Stomach (tissue), 9 donors: ENCODE data around the gene SHQ1. TPM values are rescaled to one million over a fixed set of nuclear protein-coding genes. Genes with fewer than 3 reads are reported as not detected.

ENCODE experiments used
- DNase-seq, 2 donors: peaks; one replicate each; pipeline versions ENCODE4 v3.0.0 to v3.0.0-alpha.2; 2013 to 2019
- H3K27ac ChIP-seq, 5 donors: fragments of 200-600 bp in 4 of 5; sonication (generic) in 4 of 5; one replicate each; pipeline ENCODE4 v1.5.1; 2013 to 2019; ENCODE audit warnings: mild to moderate bottlenecking in 1 of 5, moderate library complexity in 1 of 5
- H3K27me3 ChIP-seq, 3 donors: fragments of 200-600 bp; sonication (generic); one replicate each; pipeline ENCODE4 v1.5.1; 2017 to 2019; ENCODE audit warnings: mixed run types in 1 of 3
- H3K36me3 ChIP-seq, 4 donors: fragments of 200-600 bp; sonication (generic); 1 replicate in 3 of 4; 2 replicates in 1 of 4; pipeline ENCODE4 v1.5.1; 2016 to 2019
- H3K4me1 ChIP-seq, 4 donors: fragments of 200-600 bp; sonication (generic); one replicate each; pipeline ENCODE4 v1.5.1; 2016 to 2019
- H3K4me3 ChIP-seq, 4 donors: fragments of 200-600 bp; sonication (generic) in 3 of 4; one replicate each; pipeline ENCODE4 v1.5.1; 2016 to 2019; ENCODE audit warnings: mild to moderate bottlenecking in 1 of 4
- H3K9me3 ChIP-seq, 4 donors: fragments of 200-600 bp; sonication (generic); one replicate each; pipeline ENCODE4 v1.5.1; 2016 to 2019
- EP300 ChIP-seq: sonication (generic); formaldehyde crosslinking; IDR thresholded peaks from one replicate; pipeline ENCODE4 v1.6.1; 2017; ENCODE audit warnings: antibody characterized with exemption
- POLR2A ChIP-seq, 4 donors: fragments of 450-650 bp; IDR thresholded peaks; one replicate each; pipeline ENCODE4 v1.6.1; 2016; ENCODE audit warnings: antibody characterized with exemption in 4 of 4, control low read depth in 2 of 4, mild to moderate bottlenecking in 1 of 4, moderate library complexity in 1 of 4
- POLR2AphosphoS5 ChIP-seq, 3 donors: sonication (generic); formaldehyde crosslinking; IDR thresholded peaks; one replicate each; pipeline ENCODE4 v1.6.1; 2016; ENCODE audit warnings: antibody characterized with exemption in 3 of 3
- WGBS, 5 donors: extraction: QIAGEN DNeasy Blood & Tissue Kit in 3 of 5; methylation state at CpG; one replicate each; pipeline versions ENCODE4 v1.1.5 to v1.1.7; 2013 to 2018; 5-methylcytosine and 5-hydroxymethylcytosine counted together
- intact Hi-C: fragments of 100-400 bp; cut with DNase I; formaldehyde crosslinking; loops from one replicate; pipeline ENCODE4 v1.15.1; 2023; ENCODE audit warnings: low total_unique reads
- polyA plus RNA-seq, 3 donors: library from polyadenylated mRNA; stranded (reverse); fragments of 200-250 nt; gene quantifications; one replicate each; pipeline ENCODE4 v1.2.3, GENCODE V29; 2013
- total RNA-seq, 5 donors: library from RNA; depleted of rRNA; stranded (reverse); fragments of >200 nt; gene quantifications; one replicate each; pipeline versions ENCODE4 v1.1.0 to v1.2.3, GENCODE V29; 2014 to 2016
- TF ChIP-seq, protein P1 (sequence below), 7 experiments: fragments of 450-650 bp in 4 of 7; fragments of 200-600 bp in 3 of 7; sonication (generic) in 3 of 7; IDR thresholded peaks; one replicate each; pipeline ENCODE4 v1.5.1; 2016 to 2019; ENCODE audit warnings: antibody characterized with exemption in 7 of 7, control low read depth in 2 of 7, mild to moderate bottlenecking in 1 of 7
- donor health status: healthy with polysubstance abuse.
- donor health status: Bipolar disorder and iron deficiency.
- donor health status: healthy.

SHQ1 gene
- total and polyA plus RNA-seq, 8 donors = 7.5 to 77.9 (median 12.0) TPM

DNA sequence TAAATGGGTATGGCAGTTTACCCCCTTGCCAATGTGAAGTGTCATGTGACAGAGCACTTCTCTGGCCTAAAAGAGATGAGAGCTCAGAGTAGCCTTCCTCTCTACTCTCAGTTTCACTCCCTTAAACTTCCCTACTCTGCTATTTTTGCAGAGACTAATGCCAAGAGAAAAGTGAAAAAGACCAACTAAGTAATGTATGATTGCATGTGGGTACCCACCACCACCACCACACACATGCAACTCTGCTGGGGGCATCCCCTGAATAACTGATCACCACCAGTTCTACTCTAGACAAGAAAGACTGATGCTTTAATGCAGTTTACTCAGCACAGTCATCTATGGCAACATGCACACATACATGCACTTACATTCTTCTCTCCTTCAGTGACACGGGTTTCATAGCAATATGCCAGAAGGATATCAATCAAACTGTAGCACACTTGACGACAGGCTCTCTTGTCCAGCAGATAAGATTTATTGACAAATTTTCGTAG is 31.3 kb downstream of the SHQ1 start:
- Histone ChIP-seq H3K36me3 (peaks cover 0 to 23% (median 8%) of the 10 kb centered on the region in 4 donors), H3K4me3 (no peak overlapping the region), H3K9me3 (no peaks in the 10 kb centered on the region), H3K27ac (no peak overlapping the region), H3K4me1 (peaks cover 8 to 29% (median 22%) of the 10 kb centered on the region in 4 donors), H3K27me3 (no peaks in the 10 kb centered on the region)
- intact Hi-C loops = no loop called here
- 58 to 80% (median 75%) methylated on average over 3 of the region's 3 CpGs for WGBS, 5 donors
- DNase-seq = no peak
- TF ChIP-seq, protein P1, sequence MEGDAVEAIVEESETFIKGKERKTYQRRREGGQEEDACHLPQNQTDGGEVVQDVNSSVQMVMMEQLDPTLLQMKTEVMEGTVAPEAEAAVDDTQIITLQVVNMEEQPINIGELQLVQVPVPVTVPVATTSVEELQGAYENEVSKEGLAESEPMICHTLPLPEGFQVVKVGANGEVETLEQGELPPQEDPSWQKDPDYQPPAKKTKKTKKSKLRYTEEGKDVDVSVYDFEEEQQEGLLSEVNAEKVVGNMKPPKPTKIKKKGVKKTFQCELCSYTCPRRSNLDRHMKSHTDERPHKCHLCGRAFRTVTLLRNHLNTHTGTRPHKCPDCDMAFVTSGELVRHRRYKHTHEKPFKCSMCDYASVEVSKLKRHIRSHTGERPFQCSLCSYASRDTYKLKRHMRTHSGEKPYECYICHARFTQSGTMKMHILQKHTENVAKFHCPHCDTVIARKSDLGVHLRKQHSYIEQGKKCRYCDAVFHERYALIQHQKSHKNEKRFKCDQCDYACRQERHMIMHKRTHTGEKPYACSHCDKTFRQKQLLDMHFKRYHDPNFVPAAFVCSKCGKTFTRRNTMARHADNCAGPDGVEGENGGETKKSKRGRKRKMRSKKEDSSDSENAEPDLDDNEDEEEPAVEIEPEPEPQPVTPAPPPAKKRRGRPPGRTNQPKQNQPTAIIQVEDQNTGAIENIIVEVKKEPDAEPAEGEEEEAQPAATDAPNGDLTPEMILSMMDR (IDR thresholded peaks at IDR 0.05) = no peak
- TF ChIP-seq POLR2A (IDR thresholded peaks at IDR 0.05) (no peak), EP300 (no peak), POLR2AphosphoS5 (IDR thresholded peaks at IDR 0.05) (no peak)

DNA sequence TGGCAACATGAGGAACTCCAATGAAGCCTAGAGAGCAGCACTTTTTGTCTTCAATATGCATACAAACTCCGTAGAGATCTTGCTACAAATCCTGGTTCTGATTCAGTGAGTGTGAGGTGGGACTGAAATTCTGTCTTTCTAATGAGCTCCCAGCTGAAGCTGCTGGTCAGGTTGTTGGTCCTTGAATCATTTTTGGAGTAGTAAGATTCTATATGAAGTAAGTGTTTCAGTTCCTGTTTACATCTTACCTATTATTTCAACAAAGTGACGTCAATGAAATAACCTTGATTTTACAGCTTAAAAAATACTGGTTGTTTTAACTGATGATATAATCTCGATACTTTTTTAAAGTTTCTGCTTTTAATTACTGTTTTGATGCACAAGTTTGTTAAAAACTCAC is 33.9 kb downstream of the SHQ1 start:
- Histone ChIP-seq H3K4me1 (peaks cover 0 to 19% (median 1%) of the 10 kb centered on the region in 4 donors), H3K9me3 (no peaks in the 10 kb centered on the region), H3K27me3 (no peaks in the 10 kb centered on the region), H3K27ac (no peak overlapping the region), H3K36me3 (peaks cover 0 to 23% (median 10%) of the 10 kb centered on the region in 4 donors), H3K4me3 (no peak overlapping the region)
- intact Hi-C loops = no loop called here
- WGBS, 5 donors = 83 to 91% (median 90%) methylated on average over 3 of the region's 3 CpGs
- TF ChIP-seq EP300 (no peak), POLR2AphosphoS5 (IDR thresholded peaks at IDR 0.05) (no peak), POLR2A (IDR thresholded peaks at IDR 0.05) (no peak)
- TF ChIP-seq, protein P1 (IDR thresholded peaks at IDR 0.05) = no peak
- DNase-seq = no peak

DNA sequence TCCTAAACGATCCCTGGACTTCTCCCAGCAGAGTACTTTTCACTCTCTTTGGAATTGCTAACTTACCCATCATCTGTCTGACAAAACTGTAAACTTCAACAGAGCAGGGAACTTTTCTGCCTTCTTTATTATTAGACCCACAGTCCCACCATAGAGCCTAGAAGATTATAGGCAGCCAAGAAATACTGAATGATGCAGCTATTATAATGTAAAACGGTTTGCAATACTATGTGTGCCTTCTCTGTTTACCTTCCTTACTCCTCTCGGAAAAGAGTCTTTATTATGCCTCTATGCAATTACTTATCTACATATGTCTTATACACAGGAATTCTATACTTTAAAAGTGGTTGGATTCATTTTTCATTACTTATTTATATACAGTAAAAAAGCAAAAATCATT is 36.0 kb downstream of the SHQ1 start:
- intact Hi-C loops = no loop called here
- Histone ChIP-seq H3K9me3 (no peaks in the 10 kb centered on the region), H3K27me3 (no peaks in the 10 kb centered on the region), H3K36me3 (peaks cover 4 to 27% (median 10%) of the 10 kb centered on the region in 4 donors), H3K4me1 (peaks cover 0 to 12% (median 0%) of the 10 kb centered on the region in 4 donors), H3K4me3 (no peak overlapping the region), H3K27ac (no peak overlapping the region)
- no peak for DNase-seq
- TF ChIP-seq POLR2AphosphoS5 (IDR thresholded peaks at IDR 0.05) (no peak), POLR2A (IDR thresholded peaks at IDR 0.05) (no peak), EP300 (no peak)
- TF ChIP-seq, protein P1 (IDR thresholded peaks at IDR 0.05) = no peak
- WGBS, 5 donors = 71 to 77% (median 71%) methylated on average over 3 of the region's 3 CpGs

DNA sequence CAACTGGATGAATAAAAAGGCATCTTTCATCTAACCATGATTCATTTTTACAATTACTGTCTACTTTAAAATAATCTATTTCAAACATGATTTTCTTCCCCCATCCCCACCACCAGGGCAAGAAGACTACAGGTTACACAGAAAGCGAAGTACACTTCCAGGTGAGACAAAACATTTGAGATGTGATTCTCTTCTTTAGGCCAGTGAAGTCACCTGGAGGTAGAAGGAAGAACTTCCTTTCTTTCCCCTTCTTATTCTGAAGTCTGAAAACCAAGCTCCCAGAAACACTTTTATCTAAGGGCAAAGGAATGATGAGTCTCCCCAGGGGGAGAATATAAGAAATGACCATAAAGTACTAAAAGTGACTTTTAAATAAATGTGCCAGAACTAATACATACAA is 36.7 kb downstream of the SHQ1 start:
- Histone ChIP-seq H3K4me1 (peaks cover 0 to 12% (median 0%) of the 10 kb centered on the region in 4 donors), H3K4me3 (no peak overlapping the region), H3K27me3 (no peaks in the 10 kb centered on the region), H3K27ac (no peak overlapping the region), H3K36me3 (peaks cover 0 to 22% (median 7%) of the 10 kb centered on the region in 4 donors), H3K9me3 (no peaks in the 10 kb centered on the region)
- no peak for DNase-seq
- intact Hi-C loops = no loop called here
- TF ChIP-seq EP300 (no peak), POLR2A (IDR thresholded peaks at IDR 0.05) (no peak), POLR2AphosphoS5 (IDR thresholded peaks at IDR 0.05) (no peak)
- TF ChIP-seq, protein P1 (IDR thresholded peaks at IDR 0.05) = no peak
- WGBS, 5 donors = 97 to 100% (median 98%) methylated on average over 1 of the region's 1 CpG
